ENCODE results near the gene OR2A1. TPM values are rescaled to one million over a fixed set of nuclear protein-coding genes. Genes with fewer than 3 reads are reported as not detected.
A peak's percentile ranks its signal among the peaks of the same experiment; 100 is the strongest.
"Not testable (repeated sequence)": the region's sequence is repeated elsewhere in the genome, so short reads cannot be mapped to it uniquely, and the experiment has no call there.

The OR2A1 gene, protein sequence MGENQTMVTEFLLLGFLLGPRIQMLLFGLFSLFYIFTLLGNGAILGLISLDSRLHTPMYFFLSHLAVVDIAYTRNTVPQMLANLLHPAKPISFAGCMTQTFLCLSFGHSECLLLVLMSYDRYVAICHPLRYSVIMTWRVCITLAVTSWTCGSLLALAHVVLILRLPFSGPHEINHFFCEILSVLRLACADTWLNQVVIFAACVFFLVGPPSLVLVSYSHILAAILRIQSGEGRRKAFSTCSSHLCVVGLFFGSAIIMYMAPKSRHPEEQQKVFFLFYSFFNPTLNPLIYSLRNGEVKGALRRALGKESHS
- not detected for total RNA-seq
- long read RNA-seq: 0 reads

DNA sequence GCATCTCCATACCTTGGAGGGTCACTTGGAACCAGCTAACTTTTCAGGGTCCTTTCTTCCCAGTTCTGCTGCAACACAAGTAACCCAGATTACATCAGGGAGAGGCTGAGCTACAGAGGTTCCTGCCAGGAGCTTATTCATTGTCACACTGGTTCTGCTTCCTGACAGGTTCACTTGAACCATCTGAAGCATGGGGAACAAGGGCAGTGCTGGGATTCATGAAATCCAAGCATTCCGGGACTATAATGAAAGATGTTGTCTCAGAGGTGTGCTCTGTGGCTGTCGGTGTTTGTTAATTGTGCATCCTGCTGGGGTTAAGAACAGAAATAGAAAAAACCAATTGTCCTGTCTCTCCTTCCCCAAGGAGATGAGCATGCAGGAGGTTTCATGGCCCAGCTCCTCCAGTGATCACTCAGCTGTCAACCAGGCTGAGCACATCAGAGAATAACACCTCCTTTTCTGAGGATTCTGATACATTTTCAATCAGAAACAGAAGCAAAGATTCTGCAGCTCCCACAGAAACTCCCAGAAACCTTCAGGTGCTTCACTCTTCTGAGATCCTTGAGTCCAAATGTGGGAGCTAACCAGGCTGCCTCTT, at the start of gene OR2A1:
Gene OR2A1, plus strand, starts transcription at position 548 of the 598 bp plus-strand sequence. CDS start 5,706 bp downstream, outside the sequence.
- intact Hi-C loops (cut with DNase I); DNase-seq; ATAC-seq: not testable (repeated sequence)

DNA sequence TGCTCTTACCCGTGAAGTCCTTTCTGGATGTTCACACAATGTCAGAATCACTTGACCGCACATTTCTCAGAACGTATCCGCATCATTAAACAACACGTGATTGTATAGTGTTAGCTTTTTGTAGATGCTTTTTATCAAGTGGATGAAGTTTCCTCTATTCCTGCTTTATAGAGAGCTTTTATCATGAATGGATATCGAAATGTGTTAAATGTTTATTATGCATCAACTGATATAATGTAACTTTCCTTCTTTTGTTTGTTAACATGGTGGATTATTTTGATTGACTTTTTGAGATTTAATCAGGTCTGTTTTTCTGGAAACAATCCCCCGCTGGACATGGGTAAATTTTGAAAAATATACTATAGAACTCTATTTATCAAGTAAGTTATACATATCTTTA, 47.5 kb upstream of the OR2A1 start, which contains the start of gene OR2A7:
Gene OR2A7, minus strand, starts transcription at position 101 of the 400 bp plus-strand sequence. CDS start 5,164 bp downstream, outside the sequence.
- intact Hi-C loops (cut with DNase I); ATAC-seq; DNase-seq: not testable (repeated sequence)

DNA sequence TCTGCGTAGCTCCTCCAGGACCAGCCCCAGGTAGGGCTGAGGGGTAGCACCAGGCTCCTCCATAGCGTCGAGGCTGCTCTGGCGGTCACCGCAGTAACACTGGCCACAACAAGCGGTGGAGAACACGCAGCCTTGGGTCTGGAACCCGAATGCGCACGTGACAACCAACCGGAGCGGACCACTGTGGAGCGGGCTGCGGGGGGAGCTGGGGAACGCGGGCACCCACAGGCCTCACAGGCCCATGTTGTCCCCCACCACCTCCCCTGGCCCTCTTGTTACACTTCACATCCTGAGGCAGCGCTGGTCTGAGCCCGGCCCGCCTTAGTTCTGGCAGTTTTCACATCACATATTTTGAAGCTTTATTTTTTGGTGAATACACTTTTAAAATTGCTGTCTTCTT, 43.0 kb upstream of the OR2A1 start, which contains the start of gene CTAGE8:
Gene CTAGE8, minus strand, starts transcription at position 101 of the 400 bp plus-strand sequence. Its CDS starts 38 bp downstream, at position 63.
- ATAC-seq; DNase-seq; intact Hi-C loops (cut with DNase I): not testable (repeated sequence)

DNA sequence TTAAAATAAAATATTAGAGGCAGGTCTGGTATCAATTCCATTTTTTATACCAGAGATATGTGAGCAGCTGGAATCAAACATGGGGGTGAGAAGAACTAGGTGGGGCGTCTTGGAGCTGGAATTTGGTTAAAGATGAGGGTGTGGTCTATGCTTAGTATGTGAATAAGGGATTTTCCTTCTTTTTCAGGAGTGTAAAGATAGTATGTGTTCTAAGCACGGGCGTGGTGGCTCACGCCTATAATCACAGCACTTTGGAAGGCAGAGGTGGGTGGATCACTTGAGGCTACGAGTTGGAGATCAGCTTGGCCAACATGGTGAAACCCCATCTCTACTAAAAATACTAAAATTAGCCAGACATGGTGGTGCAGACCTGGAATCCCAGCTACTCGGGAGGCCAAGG, 36.9 kb upstream of the OR2A1 start:
- intact Hi-C loops (cut with DNase I); ATAC-seq; DNase-seq: not testable (repeated sequence)

DNA sequence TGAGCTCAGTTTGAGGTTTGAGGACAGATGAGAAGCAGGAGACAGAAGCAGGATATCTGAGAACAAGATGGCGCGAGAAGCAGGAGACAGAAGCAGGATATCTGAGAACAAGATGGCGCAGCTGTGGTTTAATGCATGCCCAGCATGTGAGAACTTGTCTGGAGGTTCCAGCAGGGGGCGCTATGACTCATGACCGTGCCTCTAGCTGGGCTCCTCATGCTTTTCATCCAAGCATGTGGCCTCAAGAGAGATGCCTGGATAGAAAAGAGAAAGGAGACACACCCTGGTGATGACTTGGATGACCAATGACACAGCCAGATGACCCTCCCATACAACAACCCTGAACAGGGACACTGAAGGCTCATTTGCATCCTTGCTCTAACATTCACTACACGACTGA, 32.2 kb upstream of the OR2A1 start:
- DNase-seq; intact Hi-C loops (cut with DNase I); ATAC-seq: not testable (repeated sequence)

DNA sequence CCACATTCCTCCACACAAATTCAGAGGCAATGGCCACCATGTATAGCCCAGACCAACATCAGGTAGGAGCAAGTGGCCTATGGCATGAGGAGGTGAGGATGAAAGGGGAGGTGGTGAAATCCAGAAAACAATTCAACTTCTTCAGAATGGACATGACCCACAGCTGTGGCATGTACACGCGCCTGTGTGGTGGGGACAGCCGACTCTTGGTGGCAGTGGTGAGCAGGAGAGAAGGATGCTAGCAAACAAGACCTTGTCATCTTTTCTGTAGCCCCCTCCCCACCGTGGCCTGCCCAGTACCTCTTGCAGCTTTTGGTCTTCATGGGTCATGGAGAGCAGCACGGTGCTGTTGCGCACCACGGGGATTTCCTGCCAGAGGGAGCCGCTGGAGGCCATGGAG, 30.2 kb upstream of the OR2A1 start:
- intact Hi-C loops (cut with DNase I); ATAC-seq; DNase-seq: not testable (repeated sequence)

DNA sequence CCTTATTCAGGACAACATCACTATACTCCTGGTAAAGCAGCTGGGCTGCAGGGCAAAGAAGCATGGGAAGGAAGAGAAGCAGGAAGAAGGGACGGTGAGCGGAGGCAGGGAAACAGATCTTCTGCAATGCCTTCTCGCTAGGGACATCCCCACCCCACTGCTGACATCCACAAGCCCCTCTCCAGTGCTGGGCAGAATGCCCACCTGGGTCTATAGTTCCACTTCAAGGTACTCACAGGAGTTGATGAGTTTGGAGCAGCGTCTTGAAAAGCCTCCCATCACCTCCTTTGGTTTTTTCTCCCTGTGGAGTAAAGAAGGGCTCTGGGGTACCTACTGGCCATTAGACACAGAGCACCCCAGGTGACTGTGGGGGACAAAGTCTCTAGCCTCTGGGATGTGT, 29.7 kb upstream of the OR2A1 start:
- DNase-seq; intact Hi-C loops (cut with DNase I); ATAC-seq: not testable (repeated sequence)

DNA sequence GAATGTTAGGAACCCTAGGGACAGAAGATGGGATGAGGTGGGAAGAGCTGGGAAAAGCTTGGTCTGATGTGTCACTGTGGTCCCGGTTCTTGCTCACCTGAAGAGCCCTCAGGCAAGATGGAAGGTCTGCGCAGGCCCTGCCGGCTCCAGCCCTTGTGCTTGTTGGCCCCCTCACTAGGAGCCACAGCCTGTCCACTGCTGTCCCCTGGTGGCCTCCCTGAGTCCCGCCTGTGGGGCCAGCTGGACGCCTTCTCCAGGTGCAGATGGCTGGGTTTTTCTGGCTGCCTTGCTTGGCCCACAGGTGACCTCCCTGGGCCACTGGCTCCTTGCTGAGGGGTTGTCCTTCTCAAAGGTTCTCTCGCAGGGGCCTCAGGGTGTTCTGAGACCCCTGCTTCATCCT, 28.5 kb upstream of the OR2A1 start:
- ATAC-seq; intact Hi-C loops (cut with DNase I); DNase-seq: not testable (repeated sequence)

DNA sequence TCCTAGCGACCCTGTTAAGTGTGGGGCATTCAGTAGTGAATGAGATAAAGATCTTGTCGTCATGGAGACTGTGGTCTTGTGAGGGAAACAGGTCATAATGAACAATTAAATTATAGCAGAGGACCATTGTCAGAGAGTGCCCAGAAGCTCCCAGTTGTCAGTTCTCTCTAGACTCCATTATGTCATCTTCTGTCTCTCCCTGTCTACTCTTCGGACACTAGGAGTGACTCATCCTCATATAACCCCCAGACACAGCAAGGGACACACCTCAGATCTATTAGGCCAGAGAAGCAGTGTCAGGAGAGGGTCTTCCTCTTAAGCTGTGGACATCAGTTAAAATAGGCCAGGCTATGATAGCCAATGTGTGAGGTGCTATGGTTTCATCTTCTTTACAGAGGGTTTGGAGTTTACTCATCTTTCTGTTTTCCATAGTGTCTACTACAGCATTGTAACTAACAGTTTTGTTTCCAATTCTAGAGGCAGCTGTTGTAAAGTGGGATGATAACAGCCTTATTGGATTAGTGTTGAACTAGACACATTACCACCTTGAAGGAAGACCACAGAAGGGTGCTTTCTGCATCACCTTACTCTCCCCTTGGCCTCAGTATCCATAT, 24.9 kb upstream of the OR2A1 start:
- ATAC-seq; DNase-seq; intact Hi-C loops (cut with DNase I): not testable (repeated sequence)

DNA sequence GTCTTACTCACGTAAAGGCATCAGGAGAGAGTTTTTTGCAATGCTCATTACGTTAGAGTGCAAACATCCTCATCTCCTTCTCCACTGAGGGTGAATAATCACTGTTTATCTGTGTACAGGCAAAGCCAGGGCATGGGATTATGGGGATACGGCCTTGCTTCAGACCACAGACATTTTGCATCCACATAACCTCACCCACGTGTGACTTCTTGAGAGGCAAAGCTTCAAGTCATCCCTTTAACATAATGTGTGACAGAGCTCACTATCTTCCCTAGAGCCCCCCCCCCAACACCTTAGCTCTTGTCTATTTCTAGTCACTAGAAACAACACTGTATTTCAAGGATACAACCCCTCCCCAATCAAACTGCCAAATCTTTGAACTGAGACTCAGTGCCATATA, 20.6 kb upstream of the OR2A1 start:
- ATAC-seq; intact Hi-C loops (cut with DNase I); DNase-seq: not testable (repeated sequence)

DNA sequence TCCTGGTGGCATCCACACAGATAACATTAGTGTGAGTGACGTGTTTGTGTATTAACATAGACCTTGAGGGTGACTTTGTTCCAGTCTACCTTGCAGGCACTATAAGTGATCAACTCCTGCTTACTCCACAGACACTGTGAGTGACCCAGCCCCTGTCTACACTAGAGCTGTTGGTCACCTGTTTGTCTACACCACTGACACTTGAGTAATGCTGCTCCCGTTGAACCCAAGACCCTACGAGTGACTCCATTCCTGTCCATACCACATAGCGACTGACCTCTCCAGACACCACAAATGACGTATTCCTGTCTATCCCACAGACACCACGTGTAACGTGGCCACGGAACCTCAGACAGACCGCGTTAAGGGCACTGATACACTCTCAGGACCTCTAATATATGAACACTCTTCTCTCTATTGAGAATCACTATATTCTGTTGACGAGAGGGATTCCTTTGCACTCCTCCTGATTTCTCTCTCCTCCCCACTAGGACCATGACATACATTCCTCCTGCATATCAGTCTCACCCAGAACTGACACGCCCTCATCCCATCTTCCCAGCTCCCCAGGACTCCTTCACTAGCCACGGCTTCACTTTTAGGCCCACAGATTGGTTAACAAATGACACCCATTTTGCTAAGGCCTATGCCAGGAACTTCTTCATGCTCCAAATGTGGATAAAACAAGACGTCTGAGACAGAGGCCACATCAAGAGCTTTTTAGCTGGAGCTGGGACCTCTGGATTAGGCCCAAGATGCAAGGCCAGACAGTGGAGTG, 19.6 kb upstream of the OR2A1 start:
- intact Hi-C loops (cut with DNase I); ATAC-seq; DNase-seq: not testable (repeated sequence)

DNA sequence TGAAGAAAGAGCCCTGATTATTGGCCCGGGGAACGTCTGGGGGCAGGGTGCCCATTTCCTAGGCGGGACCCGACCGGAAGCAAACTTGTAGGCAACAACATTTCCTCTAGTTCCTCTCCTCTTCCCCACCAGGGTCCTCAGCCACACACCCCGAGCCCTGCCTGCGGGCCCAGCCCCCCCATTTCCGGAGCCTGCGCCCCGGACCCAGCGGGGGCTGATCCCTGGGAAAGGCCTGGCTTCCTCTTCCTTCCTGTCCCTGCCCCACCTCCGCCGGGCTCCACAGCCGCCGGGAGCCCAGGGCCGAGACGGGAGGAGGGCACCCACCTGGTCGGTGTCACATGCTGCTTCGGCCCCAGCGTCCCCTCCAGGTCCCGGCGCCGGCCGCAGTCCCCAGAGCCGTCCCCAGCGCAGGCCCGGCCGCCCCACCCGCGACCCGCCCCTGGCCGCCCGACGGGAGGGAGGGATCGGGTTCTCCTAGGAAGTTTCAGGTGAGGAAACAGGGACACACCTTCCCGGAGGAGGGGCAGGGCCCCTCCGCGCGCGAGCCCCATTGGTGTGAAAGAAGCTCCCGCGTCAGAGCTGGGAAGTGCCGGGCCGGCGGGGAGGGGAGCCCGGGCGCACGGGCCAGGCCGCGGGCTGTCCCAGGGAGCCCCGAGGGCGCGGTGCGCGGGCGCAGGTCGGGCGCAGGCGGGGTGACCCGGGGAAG, 18.3 kb upstream of the OR2A1 start:
- intact Hi-C loops (cut with DNase I); DNase-seq: not testable (repeated sequence)
- peak; percentile 92 to 99 for ATAC-seq

DNA sequence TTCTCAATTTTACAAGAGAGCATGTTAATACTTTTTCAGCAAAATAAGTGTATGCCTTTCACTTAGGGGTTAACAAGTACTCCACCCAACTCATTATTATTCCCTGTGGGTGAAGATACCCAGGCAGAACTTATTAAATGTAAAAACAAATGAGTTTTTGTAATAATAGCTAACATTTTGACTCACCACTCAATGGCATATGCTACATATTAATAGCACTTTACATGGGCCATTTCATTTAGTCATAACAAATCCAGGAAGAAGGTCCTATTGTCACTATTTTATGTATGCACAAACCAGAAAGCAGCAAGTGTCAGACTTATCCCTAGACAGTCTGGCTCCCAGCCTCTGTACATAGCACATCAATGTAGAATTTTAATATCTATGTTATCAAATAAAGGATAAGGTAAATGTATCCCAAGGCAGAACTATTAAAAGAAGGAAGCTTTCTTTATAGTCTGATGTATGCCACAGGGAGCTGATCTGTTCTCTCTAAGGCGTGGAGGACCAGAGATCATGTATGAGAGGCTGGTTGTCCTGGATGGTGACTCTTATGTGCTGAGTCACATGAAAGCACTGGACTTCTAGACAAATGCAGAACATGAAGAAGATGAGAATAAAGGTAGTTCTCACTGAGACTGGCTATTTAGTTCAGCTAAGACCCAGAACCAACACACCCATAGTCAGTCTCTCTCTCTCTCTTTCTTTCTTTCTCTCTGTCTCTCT, 9.5 kb upstream of the OR2A1 start:
- ATAC-seq; intact Hi-C loops (cut with DNase I); DNase-seq: not testable (repeated sequence)

DNA sequence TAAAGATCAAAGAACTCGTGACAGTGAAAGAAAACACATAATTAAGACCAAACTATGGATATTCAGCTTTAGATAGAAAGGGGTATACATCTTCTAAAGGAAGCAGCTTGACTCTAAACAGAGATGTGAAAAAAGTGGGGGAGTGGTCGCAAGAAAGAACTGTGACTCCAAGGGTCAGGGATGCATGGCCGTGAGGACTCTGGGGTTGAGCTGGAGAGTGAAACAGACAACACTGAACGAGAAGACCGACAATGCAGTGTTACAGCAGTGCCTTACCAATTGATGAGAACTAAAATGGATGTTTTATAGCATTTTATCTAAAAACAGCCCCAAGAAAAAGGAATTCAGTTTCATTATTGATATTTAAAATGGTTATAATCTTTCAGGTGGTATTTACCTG, 8.6 kb upstream of the OR2A1 start:
- ATAC-seq; intact Hi-C loops (cut with DNase I); DNase-seq: not testable (repeated sequence)

DNA sequence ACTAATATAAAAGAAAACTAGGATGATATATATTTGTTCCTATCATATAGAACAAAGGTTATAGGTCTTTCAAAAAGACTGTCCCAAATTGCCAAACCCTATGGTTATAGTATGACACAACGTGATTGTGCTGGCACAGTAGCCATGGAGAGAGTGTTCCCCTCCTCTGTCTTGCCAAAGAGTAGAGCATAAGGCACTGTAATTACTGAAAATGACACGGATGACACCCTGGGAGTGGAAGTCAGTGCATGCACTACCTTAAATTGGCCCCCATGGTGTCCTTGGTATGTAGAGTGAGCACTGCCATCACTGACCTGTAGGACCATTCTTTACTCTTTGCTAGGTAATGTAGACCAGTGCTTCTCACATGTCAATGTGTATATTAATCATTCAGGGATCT, 7.1 kb upstream of the OR2A1 start:
- intact Hi-C loops (cut with DNase I); ATAC-seq; DNase-seq: not testable (repeated sequence)

DNA sequence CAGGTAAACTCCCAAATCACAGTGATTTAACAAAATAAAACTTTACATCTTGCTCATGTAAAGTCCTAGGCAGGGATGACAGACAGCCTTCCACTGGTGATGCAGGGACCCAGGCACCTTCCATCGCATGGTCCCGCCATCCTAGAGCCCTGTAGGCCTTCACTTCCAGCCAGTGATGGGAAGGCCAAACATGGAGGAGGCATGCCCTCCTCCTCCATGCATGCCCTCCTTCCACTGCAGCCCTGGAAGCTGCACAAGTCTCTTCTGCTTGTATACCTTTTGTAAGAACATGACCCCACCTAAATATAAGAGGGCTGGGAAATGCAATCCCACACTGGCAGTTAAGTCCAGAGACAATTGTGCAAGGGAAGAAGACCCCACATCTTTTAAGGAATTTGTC, 2.5 kb upstream of the OR2A1 start:
- DNase-seq; ATAC-seq; intact Hi-C loops (cut with DNase I): not testable (repeated sequence)

DNA sequence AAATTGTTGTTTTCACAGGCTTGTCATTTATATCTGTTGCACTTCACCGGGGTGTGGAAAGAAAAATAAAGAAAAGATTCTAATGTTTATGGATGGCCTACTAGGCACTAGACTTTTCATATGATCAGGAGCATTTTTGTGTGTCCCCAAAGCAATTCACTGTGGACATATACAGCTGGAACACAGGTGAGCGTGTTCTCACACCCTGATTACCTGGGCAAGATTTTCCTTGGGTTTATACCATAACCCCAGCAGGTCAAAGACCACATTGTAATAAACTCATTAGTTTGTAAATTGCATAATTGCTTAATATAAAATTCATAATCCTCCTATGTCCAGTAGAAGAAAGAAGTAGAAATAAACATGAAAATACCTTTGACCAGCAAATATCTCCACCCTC, 1.0 kb upstream of the OR2A1 start:
- intact Hi-C loops (cut with DNase I); ATAC-seq; DNase-seq: not testable (repeated sequence)
